GM13977 (cell line): Measurements from ENCODE around the gene KRTAP27-1.

Source experiments
- DNase-seq: peaks from one replicate; pipeline ENCODE4 v3.0.0; 2012; ENCODE audit warnings: low spot score
- in situ Hi-C: fragments of 300-500 bp; cut with MboI; formaldehyde crosslinking; loops from one replicate; pipeline ENCODE4 v1.12.0; 2022; ENCODE audit warnings: low sequenced_read_pairs, low pct_unique_long_range_greater_than_20kb, mixed read lengths, inconsistent platforms; ENCODE audit not compliant: unreplicated experiment
- TF ChIP-seq, protein P1 (sequence below): IDR thresholded peaks from 2 replicates; pipeline ENCODE4 v1.5.1; 2012; ENCODE audit warnings: mild to moderate bottlenecking, control low read depth; ENCODE audit not compliant: insufficient read depth; ENCODE audit errors: extremely low read depth, missing control alignments

KRTAP27-1 gene, protein sequence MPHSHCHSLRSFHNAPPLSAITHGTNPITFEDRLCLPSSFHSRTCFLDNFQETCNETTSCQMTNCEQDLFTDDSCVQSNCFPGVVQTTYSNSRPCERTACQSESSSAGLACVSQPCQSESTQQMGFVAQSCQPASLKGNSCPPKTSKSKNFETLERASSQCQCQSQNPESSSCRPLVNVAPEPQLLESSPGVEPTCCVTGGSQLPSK

DNA sequence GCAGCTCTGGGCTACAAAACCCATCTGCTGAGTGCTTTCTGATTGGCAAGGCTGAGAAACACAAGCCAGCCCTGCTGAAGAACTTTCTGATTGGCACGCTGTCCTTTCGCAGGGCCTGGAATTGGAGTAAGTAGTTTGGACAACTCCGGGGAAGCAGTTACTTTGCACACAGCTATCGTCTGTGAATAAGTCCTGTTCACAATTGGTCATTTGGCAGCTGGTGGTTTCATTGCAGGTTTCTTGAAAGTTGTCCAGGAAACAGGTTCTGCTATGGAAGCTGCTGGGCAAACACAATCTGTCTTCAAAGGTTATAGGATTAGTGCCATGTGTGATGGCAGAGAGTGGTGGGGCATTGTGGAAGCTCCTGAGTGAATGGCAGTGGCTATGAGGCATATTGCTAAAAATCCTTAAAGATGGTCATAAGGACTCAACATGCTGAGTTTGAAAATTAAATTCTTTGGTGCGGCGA is at the start of gene KRTAP27-1:
Gene KRTAP27-1 (minus strand): TSS at position 419 of the 469 bp plus-strand sequence. CDS start 26 bp downstream, at position 393.
- in situ Hi-C loops, result no loop called here
- TF ChIP-seq, protein P1, sequence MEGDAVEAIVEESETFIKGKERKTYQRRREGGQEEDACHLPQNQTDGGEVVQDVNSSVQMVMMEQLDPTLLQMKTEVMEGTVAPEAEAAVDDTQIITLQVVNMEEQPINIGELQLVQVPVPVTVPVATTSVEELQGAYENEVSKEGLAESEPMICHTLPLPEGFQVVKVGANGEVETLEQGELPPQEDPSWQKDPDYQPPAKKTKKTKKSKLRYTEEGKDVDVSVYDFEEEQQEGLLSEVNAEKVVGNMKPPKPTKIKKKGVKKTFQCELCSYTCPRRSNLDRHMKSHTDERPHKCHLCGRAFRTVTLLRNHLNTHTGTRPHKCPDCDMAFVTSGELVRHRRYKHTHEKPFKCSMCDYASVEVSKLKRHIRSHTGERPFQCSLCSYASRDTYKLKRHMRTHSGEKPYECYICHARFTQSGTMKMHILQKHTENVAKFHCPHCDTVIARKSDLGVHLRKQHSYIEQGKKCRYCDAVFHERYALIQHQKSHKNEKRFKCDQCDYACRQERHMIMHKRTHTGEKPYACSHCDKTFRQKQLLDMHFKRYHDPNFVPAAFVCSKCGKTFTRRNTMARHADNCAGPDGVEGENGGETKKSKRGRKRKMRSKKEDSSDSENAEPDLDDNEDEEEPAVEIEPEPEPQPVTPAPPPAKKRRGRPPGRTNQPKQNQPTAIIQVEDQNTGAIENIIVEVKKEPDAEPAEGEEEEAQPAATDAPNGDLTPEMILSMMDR, result no peak
- no peak for DNase-seq

DNA sequence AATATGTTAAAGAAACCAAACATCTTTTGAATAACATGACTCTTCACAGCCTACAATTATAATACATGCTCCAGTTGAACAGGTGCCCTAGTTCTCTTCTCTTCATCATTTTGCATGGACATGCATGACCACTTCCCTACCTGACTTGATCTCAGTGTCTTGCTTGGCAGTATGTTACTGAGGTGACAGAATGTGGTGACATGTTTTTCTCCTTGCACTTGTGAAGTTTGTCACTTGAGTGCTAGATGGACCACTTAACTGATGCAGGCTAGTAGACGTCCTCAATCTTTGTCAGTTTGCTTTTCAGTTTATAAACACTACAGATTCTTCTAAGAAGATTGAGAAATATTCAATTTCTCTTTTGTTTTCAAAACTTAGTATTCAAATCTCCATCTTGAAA is 44.7 kb upstream of the KRTAP27-1 start:
- TF ChIP-seq, protein P1, result no peak
- in situ Hi-C loops, result no loop called here
- DNase-seq, result no peak

DNA sequence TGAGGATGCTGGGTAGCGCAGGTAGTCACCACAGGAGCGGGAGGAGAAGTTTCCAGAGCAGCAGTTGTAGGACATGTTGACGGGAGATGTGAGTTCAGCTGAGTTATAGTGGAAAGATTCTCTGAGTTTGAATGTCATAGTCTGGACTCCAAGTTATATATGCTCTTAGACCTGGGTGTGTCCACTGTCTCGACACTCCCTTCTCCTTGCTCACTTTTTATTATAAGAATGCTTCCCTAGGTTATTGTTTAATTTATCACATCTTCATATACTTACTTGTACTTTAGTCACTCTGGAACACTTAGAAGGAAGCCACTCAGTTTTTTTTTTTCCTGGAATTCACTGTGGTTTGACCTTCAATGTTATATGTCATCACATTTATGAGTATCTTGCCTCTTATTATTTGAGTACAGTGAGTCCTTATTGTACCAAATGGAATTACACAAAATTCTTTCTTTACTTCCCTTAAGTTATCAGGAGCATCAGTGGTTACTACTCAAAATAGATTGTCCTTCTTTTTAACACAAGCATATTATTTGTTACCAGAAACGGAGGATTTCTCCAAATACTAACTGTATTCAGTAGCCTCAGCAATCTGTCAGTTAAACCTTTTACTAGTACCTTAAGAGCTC is 34.8 kb upstream of the KRTAP27-1 start, which contains the start of gene KRTAP13-2:
Gene KRTAP13-2 (minus strand): TSS at position 133 of the 632 bp plus-strand sequence. CDS start 58 bp downstream, at position 75.
- in situ Hi-C loops, result loop anchor here (25.0 kb wide), 1 partner anchor 90 kb away; no protein-coding TSS in a partner anchor
- no peak for DNase-seq

DNA sequence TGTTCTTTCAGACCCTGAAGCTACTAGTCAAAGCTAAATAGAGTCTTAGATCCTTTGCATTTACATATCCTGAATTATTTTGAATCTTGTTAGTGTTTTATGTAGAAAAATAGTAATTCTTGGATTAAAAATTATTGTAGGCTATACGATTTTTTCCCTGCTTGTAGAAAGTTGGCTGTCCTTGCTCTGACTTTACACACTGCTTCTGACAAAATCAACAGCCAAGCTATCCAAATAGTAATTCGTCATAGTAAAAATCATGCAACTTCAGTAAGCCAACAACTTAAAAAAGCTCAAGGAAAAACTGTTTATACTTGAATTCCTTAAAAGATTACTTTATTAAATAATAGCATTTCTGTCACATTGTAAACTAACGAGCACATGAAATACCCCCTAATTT is 18.4 kb upstream of the KRTAP27-1 start:
- TF ChIP-seq, protein P1, result no peak
- in situ Hi-C loops, result loop anchor here (25.0 kb wide), 1 partner anchor 106 kb away; no protein-coding TSS in a partner anchor
- no peak for DNase-seq

More for the DNA sequence above, 34.8 kb upstream of the KRTAP27-1 start, which contains the start of gene KRTAP13-2:
- TF ChIP-seq, protein P1, result no peak

DNA sequence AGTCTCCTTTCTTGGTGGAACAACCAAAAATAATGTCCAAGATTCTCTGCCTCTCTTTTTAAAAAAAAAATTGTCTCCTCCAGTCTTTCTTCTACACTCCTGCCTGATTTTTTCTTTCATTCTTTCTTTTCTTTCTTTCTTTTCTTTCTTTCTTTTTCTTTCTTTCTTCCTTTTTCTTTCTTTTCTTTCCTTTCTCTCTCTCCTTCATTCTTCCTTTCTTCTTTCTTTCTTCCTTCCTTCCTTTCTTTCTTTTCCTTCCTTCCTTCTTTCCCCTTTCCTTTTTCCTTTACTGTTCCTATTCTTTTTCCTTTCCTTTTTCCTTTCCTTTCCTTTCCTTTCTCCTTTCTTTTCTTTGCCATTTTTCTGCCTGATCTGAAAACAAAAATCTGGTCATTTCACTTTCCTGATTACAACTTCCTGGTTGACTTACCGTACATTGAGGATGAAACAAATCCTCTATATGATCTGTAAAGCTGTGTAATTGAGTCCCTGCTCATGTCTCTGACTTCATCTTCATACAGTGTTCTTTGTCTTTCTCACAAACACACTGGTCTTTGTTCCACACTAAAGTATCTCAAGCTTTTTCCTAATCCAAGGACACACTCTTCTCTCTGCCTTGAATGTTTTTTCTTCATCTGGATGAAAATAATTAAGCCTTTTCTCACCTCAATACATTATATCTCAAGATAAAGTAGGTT is 17.0 kb upstream of the KRTAP27-1 start:
- in situ Hi-C loops, result loop anchor here (25.0 kb wide), 1 partner anchor 108 kb away; no protein-coding TSS in a partner anchor
- TF ChIP-seq, protein P1, result no peak
- DNase-seq, result no peak

DNA sequence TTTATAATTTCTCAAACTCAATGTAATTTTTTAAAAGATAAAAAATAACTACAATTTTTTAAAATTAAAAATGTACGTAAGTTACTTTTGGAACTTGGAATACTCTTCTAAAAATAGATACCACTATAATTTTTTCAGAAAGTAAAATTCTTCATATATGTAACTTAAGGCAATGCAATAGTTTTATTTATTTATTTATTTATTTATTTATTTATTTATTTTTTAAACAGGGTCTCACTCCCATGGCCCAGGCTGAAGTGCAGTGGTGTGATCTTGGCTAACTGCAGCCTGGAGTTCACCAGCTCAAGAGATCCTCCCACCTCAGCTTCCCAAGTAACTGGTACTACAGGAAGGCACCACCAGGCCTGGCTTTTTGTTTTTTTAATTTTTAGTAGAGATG is 14.0 kb upstream of the KRTAP27-1 start:
- TF ChIP-seq, protein P1, result no peak
- DNase-seq, result no peak
- in situ Hi-C loops, result loop anchor here (25.0 kb wide), 1 partner anchor 111 kb away; no protein-coding TSS in a partner anchor
